MM.1S (cell line): Measurements from ENCODE around the gene GPR107.

Experiments used
- DNase-seq: peaks from one replicate; pipeline ENCODE4 v3.0.0-alpha.2; 2015
- H2AFZ ChIP-seq: fragments of 300-600 bp; sonication (generic); 2 replicates; pipeline ENCODE4 v1.6.0; 2016; ENCODE audit warnings: antibody characterized with exemption, low read length
- H3F3A ChIP-seq: fragments of 300-600 bp; sonication (generic); 2 replicates; pipeline ENCODE4 v1.6.1; 2016; ENCODE audit warnings: mild to moderate bottlenecking, antibody characterized with exemption, low read length, moderate library complexity, mixed read lengths; ENCODE audit not compliant: insufficient read depth
- H3K27ac ChIP-seq: fragments of 300-600 bp; sonication (generic); 2 replicates; pipeline ENCODE4 v1.5.1; 2016; ENCODE audit warnings: mild to moderate bottlenecking, low read length
- H3K27me3 ChIP-seq: fragments of 300-600 bp; sonication (generic); replicated peaks from 2 replicates; pipeline ENCODE4 v1.6.0; 2016; ENCODE audit warnings: low read length; ENCODE audit not compliant: insufficient read depth
- H3K36me3 ChIP-seq: fragments of 300-600 bp; sonication (generic); replicated peaks from 2 replicates; pipeline ENCODE4 v1.6.1; 2016; ENCODE audit warnings: mild to moderate bottlenecking, low read length, mixed read lengths; ENCODE audit not compliant: insufficient read depth
- H3K4me1 ChIP-seq: fragments of 300-600 bp; sonication (generic); 2 replicates; pipeline ENCODE4 v1.6.1; 2016; ENCODE audit warnings: low read length, mixed read lengths
- H3K4me2 ChIP-seq: fragments of 300-600 bp; sonication (generic); 2 replicates; pipeline ENCODE4 v1.6.0; 2016; ENCODE audit warnings: low read depth, low read length
- H3K4me3 ChIP-seq: fragments of 300-600 bp; sonication (generic); 2 replicates; pipeline ENCODE4 v1.5.1; 2016; ENCODE audit warnings: low read length, mixed read lengths
- H3K79me2 ChIP-seq: fragments of 300-600 bp; sonication (generic); 2 replicates; pipeline ENCODE4 v1.6.1; 2016; ENCODE audit warnings: mixed run types, low read length, mixed read lengths
- H3K9ac ChIP-seq: fragments of 300-600 bp; sonication (generic); 2 replicates; pipeline ENCODE4 v1.6.1; 2016; ENCODE audit warnings: low read length, mixed read lengths
- H3K9me2 ChIP-seq: fragments of 300-600 bp; sonication (generic); replicated peaks from 2 replicates; pipeline ENCODE4 v1.6.1; 2016; ENCODE audit warnings: mild to moderate bottlenecking, low read length, mixed read lengths; ENCODE audit not compliant: insufficient read depth
- H3K9me3 ChIP-seq: fragments of 300-600 bp; sonication (generic); replicated peaks from 2 replicates; pipeline ENCODE4 v1.6.1; 2016; ENCODE audit warnings: mild to moderate bottlenecking, low read length, mixed read lengths; ENCODE audit not compliant: insufficient read depth
- H4K20me1 ChIP-seq: fragments of 300-600 bp; sonication (generic); 2 replicates; pipeline ENCODE4 v1.6.1; 2016; ENCODE audit warnings: mild to moderate bottlenecking, low read length, moderate library complexity, mixed read lengths; ENCODE audit not compliant: insufficient read depth
- CTCF ChIP-seq: fragments of 300-600 bp; sonication (generic); IDR thresholded peaks from 2 replicates; pipeline ENCODE4 v1.5.1; 2016; ENCODE audit warnings: antibody characterized with exemption, low read length, mixed read lengths
- EZH2 ChIP-seq: fragments of 300-600 bp; sonication (generic); optimal IDR thresholded peaks from 2 replicates; pipeline ENCODE3; 2017; ENCODE audit warnings: low read depth, mild to moderate bottlenecking, antibody characterized with exemption, low read length, mixed read lengths
- EZH2phosphoT487 ChIP-seq: fragments of 300-600 bp; sonication (generic); IDR thresholded peaks from 2 replicates; pipeline ENCODE4 v1.6.1; 2018; ENCODE audit warnings: antibody characterized with exemption, low read length

Gene GPR107

GRCh38 chr9:130158001-130158400 is 104.3 kb downstream of the GPR107 start:
- H2AFZ ChIP-seq, result no peak overlapping the region
- H3K4me1 ChIP-seq, result no peaks in the 10 kb centered on the region
- H3K27ac ChIP-seq, result no peak overlapping the region
- no peaks in the 10 kb centered on the region for H4K20me1 ChIP-seq
- H3K4me2 ChIP-seq, result no peak overlapping the region
- no peak for DNase-seq
- TF ChIP-seq EZH2phosphoT487 (no peak), EZH2 (no peak), CTCF (no peak)
- no peaks in the 10 kb centered on the region for H3F3A ChIP-seq
- no peaks in the 10 kb centered on the region for H3K9me2 ChIP-seq
- H3K9me3 ChIP-seq, result no peaks in the 10 kb centered on the region
- no peaks in the 10 kb centered on the region for H3K79me2 ChIP-seq
- H3K9ac ChIP-seq, result no peak overlapping the region
- H3K36me3 ChIP-seq, result no peaks in the 10 kb centered on the region
- H3K27me3 ChIP-seq, result peaks cover 90% of the 10 kb centered on the region
- no peak overlapping the region for H3K4me3 ChIP-seq

- Histone ChIP-seq H3K9me3 (no peaks in the 10 kb centered on the region), H3K27me3 (peaks cover 90% of the 10 kb centered on the region), H4K20me1 (no peaks in the 10 kb centered on the region), H3K79me2 (no peaks in the 10 kb centered on the region), H3K9me2 (no peaks in the 10 kb centered on the region), H3K4me1 (no peaks in the 10 kb centered on the region), H2AFZ (no peak overlapping the region), H3K27ac (no peak overlapping the region), H3K36me3 (no peaks in the 10 kb centered on the region), H3F3A (no peaks in the 10 kb centered on the region), H3K9ac (no peak overlapping the region), H3K4me2 (no peak overlapping the region), H3K4me3 (no peak overlapping the region)
- TF ChIP-seq EZH2, result no peak
- no peak for TF ChIP-seq CTCF
- no peak for TF ChIP-seq EZH2phosphoT487
- no peak for DNase-seq
Observed at GRCh38 chr9:130159057-130159456, 105.4 kb downstream of the GPR107 start.

GRCh38 chr9:130159915-130160670 is 106.4 kb downstream of the GPR107 start:
- no peak for TF ChIP-seq EZH2phosphoT487
- no peak for TF ChIP-seq CTCF
- no peak for TF ChIP-seq EZH2
- H3K4me2 ChIP-seq, result no peak overlapping the region

More at GRCh38 chr9:130159915-130160670, 106.4 kb downstream of the GPR107 start:
- Histone ChIP-seq H3K9ac (no peak overlapping the region), H4K20me1 (no peaks in the 10 kb centered on the region), H3K27ac (no peak overlapping the region), H3K4me3 (no peak overlapping the region), H3K9me3 (no peaks in the 10 kb centered on the region), H3K4me1 (no peaks in the 10 kb centered on the region), H2AFZ (no peak overlapping the region), H3F3A (no peaks in the 10 kb centered on the region), H3K79me2 (no peaks in the 10 kb centered on the region), H3K9me2 (no peaks in the 10 kb centered on the region), H3K36me3 (no peaks in the 10 kb centered on the region), H3K27me3 (peaks cover 92% of the 10 kb centered on the region)
- DNase-seq, result no peak
